ENCODE results near the gene ANKRD63.

GRCh38 chr15:40244961-40245523, 37.8 kb downstream of the ANKRD63 start:
- no peak for TF ChIP-seq CTCF (IDR thresholded peaks at IDR 0.05)
- TF ChIP-seq POLR2A (IDR thresholded peaks at IDR 0.05) = no peak
